C4-2B (cell line): Measurements from ENCODE around the gene BIRC2.

Experiments
- CTCF ChIP-seq: fragments of 450-650 bp; conservative IDR thresholded peaks from 2 replicates; pipeline ENCODE4 v1.5.1; 2017; ENCODE audit warnings: mild to moderate bottlenecking
- ZFX ChIP-seq: fragments of 450-650 bp; IDR thresholded peaks from 2 replicates; pipeline ENCODE4 v1.6.1; 2017

DNA sequence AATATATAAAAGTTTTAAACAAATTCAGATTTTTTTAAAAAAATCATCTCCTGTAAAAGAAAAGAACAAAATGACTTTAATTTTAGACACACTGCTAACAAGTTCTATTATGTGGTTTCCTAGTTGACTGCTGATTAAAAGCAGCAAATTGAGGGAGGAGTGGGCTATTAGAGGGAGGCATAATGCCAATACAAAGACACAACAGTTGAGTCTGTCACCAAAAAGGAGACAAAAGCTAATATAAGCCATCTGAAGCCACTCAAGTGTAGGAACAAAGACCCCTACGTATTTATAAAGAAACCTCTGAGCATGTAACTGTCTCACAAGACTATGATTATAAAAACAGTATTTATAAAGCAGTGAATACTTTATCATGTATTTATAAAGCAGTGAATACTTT lies 76.9 kb downstream of the BIRC2 start:
- TF ChIP-seq CTCF (no peak), ZFX (no peak)
